ENCODE measurements around the gene USP17L18.
"Not testable (repeated sequence)": the region's sequence is repeated elsewhere in the genome, so short reads cannot be mapped to it uniquely, and the experiment has no call there.

DNA sequence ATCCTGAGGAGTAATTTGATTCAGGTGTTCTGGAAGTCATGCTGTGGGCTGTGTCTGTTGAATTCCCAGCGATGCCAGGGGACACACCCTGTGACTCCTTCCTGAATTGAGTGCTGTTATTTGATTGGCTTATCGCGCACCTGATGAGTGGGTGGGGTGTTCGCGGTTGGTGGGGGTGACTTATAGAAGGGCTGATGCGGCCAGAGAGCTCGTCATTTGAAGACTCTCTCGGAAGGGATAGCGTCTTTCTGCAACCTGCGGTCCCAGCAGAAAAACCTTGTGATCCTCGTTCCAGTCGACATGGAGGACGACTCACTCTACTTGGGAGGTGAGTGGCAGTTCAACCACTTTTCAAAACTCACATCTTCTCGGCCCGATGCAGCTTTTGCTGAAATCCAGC lies 9.4 kb downstream of the USP17L18 start, which contains the start of gene USP17L20:
- TF ChIP-seq, protein P1, sequence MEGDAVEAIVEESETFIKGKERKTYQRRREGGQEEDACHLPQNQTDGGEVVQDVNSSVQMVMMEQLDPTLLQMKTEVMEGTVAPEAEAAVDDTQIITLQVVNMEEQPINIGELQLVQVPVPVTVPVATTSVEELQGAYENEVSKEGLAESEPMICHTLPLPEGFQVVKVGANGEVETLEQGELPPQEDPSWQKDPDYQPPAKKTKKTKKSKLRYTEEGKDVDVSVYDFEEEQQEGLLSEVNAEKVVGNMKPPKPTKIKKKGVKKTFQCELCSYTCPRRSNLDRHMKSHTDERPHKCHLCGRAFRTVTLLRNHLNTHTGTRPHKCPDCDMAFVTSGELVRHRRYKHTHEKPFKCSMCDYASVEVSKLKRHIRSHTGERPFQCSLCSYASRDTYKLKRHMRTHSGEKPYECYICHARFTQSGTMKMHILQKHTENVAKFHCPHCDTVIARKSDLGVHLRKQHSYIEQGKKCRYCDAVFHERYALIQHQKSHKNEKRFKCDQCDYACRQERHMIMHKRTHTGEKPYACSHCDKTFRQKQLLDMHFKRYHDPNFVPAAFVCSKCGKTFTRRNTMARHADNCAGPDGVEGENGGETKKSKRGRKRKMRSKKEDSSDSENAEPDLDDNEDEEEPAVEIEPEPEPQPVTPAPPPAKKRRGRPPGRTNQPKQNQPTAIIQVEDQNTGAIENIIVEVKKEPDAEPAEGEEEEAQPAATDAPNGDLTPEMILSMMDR (conservative IDR thresholded peaks at IDR 0.05 in 1 of 2, IDR thresholded peaks at IDR 0.05 in 1 of 2; ENCODE audit: extremely low read depth in 1 of 2, insufficient read depth in 1 of 2, low read depth in 1 of 2, low read length in 2 of 2) = not testable (repeated sequence)
- TF ChIP-seq EZH2 (IDR thresholded peaks at IDR 0.05; ENCODE audit: borderline replicate concordance, low read length) = not testable (repeated sequence)
